NK-92 treated with Interleukin-12 subunit alpha and Interleukin-12 subunit beta, amount 100 ng/mL, for 24 hours (cell line): ENCODE data around the gene PNPLA2.
A peak's percentile ranks its signal among the peaks of the same experiment; 100 is the strongest.

Experiments used
- DNase-seq: peaks from one replicate; lab custom pipeline; 2025; lab: John Stamatoyannopoulos, UW

PNPLA2 gene

DNA sequence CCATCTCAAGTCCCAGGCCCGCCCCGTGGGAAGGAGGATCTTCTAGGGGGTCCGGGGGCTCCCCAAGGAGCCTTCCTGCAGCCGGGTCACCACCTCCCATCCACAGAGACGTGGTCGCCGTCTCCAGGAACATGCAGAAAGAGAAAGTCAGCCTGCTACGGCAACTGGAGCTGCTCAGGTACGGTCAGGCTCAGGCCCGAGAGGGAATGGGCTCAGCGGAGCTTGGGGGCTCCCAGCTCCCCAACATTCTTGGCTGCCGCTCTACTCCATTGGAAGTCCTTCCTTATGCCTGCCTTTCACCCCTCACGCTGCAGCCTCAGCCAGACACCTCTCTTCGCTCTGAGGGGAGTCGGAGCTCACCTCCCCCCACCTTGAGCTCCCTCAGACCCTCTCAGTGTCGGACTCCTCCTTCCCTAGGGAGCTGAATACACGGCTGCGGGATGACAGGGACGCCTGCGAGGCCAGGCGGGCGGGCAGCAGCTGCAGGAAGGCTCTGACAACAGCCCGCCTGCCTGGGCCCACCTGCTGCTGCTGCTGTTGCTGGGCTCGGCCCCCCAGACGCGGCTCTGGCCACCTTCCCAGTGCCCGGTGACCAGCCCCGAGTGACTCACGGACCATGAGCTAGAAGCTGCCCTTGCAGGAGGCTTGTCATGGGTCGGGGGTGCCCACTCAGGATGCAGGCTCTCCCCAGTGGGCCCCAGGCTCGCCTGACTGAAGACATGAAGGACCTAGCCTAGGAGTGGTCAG lies 12.6 kb downstream of the PNPLA2 start:
- DNase-seq: no peak

- DNase-seq: no peak
Measured at GRCh38 chr11:831961-832528, 13.3 kb downstream of the PNPLA2 start.

DNA sequence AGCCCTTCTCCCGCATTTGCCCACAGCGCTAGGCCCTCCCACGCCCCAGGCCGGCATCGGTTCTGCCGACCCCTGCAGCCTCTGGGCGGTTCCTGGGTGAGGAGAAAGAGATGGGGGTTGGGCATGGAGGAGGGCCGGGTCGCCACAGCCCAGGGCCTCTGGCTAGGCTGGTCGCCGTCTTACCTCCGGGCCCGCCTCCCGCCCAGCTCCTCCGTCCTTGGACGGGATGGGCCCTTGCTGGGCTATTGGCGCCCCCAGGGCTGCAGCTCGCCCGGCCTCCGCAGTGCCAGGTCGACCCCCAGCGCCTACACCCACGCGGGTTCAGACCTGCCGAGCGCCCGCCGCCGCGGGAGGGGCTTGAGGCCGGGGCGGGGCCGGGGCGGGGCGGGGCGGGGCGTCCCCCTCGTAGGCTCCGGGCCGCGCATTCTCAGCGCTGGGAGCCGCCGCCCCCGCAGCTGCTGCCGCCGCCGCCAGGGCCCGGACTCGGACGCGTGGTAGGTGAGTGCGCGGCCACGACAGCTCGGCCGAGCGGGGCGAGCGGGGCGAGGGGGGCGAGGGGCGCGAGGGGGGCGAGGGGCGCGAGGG lies 13.9 kb downstream of the PNPLA2 start, which contains the start of gene CD151:
Gene CD151, plus strand, starts transcription at position 424 of the 585 bp plus-strand sequence. CDS start 3,118 bp downstream, outside the sequence.
- DNase-seq: no peak

- DNase-seq: no peak
Measured at GRCh38 chr11:833114-833791, 14.5 kb downstream of the PNPLA2 start.

DNA sequence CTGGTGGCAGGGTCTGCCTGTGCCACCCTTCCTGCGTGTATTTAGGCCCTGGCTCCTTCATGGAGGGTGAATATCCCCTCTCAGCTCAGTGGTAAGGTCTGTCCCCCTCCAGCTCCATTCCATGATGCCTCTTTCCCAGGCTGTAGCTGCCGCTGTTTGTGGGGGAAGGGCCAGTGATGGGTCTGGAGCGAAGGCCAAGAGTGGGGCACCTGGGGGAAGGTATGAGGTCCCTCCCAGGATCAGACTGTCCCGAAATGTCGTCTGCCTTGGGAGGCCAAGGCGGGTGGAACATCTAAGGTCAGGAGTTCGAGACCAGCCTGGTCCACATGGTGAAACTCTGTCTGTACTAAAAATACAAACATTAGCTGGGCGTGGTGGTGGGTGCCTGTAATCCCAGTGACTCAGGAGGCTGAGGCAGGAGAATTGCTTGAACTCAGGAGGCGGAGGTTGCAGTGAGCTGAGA lies 15.2 kb downstream of the PNPLA2 start:
- DNase-seq: no peak

DNA sequence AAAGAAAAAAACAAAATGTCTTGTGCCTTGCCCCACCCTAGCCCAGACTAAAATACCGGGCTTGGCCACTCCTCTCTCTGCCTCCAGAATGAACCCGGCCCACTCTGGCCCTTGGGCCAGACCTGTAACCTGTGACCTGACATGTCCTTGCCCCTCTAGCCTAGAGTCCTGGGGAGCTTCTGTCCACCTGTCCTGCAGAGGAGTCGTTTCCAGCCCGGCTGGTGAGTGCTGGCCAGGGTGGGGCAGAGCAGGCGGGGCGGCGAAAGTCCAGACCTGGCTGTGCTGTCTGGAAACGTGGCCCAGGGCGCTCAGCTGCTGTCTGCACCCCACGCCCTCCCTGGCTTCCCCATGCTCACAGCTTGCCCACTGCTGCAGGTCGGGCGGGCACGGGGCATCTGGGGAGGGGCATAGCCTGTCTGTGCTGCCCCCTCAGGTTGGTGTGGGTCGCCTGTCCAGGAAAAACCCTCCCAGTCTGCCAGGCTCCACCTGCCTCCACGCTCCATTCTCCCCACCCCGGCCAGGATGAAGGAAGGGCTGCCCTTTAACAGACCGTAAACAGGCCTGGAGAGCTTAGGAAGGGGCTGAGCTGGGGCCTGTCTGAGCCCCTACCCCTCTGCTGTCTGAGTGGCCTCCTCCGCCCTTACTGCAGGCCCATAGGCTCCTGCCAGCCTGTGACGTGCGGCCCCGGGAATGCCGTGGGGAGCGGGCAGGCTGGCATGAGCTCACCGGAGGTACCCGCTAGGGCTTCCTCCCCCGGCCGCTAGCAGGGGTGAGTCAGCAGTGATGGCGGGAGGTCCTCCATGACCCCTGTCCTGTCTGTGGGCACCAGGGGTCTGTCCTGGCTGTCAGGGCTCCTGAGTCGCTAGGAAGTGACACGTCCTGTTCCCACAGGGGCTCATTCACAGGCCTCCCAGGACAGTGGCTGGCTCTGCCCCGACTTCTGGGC lies 15.9 kb downstream of the PNPLA2 start:
- no peak for DNase-seq

GRCh38 chr11:836274-836673 lies 17.6 kb downstream of the PNPLA2 start:
- DNase-seq: no peak

DNA sequence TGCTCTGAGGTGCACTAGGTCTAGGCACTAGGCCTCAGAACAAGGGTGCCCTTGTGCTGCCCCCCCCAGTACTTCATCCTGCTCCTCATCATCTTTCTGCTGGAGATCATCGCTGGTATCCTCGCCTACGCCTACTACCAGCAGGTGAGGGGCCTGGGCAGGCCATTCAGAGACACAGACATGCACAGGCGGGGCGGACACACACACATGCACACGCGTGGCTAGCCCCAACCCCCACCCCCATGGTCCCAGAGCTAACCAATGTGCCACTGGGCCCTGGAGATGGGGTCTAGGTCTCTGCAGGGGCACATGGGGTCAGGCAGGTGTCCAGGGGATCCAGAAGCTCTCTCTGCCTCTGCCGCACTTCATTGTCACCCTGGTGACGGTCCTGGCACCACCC lies 18.0 kb downstream of the PNPLA2 start:
- DNase-seq: no peak

DNA sequence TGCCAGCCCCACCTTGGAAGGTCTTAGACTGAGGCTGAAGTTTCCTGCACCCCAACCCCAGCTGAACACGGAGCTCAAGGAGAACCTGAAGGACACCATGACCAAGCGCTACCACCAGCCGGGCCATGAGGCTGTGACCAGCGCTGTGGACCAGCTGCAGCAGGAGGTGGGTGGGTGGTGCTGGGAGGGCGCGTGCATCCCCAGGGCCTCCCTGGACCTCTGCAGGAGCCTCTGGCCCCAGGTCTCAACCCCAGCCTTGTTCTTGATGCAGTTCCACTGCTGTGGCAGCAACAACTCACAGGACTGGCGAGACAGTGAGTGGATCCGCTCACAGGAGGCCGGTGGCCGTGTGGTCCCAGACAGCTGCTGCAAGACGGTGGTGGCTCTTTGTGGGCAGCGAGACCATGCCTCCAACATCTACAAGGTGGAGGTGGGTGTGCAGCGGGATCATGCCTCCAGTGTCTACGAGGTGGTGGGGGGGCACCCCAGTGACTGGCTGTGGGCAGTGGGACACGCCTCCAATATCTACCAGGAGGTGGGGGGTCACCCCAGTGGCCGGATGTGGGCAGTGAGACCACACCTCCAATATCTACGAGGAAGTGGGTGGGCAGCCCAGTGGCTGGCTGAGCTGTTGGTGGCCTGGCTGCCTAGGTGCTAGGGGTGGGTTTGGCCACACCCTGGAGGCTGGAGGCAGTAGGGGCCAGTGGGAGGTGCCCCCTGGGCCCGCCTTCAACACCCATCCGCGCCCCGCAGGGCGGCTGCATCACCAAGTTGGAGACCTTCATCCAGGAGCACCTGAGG lies 18.7 kb downstream of the PNPLA2 start:
- DNase-seq: no peak

DNA sequence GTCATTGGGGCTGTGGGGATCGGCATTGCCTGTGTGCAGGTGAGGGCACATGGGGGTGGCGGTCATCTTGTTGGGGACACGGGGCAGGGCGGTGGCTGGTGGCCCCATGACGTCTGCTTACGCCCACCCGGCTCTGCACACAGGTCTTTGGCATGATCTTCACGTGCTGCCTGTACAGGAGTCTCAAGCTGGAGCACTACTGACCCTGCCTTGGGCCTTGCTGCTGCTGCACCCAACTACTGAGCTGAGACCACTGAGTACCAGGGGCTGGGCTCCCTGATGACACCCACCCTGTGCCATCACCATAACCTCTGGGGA lies 19.2 kb downstream of the PNPLA2 start:
- DNase-seq: no peak

GRCh38 chr11:838441-839279 lies 19.9 kb downstream of the PNPLA2 start:
- no peak for DNase-seq

DNA sequence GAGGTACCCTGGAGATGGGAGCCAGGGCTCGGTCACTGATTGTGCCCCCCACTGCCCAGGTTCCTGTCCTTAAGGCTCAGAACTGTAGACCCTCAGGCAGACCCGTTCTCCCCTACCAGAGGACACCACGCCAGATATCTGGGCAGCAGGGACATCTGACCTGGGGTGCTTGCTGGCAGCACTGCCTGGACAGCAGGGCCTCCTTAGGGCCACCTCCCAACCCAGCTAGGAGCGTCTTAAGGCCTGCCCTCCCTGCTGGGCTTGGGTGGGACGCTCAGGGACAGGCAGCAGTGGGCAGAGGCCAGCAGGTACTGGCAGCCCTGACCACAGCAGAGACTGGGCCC lies 20.5 kb downstream of the PNPLA2 start:
- no peak for DNase-seq

DNA sequence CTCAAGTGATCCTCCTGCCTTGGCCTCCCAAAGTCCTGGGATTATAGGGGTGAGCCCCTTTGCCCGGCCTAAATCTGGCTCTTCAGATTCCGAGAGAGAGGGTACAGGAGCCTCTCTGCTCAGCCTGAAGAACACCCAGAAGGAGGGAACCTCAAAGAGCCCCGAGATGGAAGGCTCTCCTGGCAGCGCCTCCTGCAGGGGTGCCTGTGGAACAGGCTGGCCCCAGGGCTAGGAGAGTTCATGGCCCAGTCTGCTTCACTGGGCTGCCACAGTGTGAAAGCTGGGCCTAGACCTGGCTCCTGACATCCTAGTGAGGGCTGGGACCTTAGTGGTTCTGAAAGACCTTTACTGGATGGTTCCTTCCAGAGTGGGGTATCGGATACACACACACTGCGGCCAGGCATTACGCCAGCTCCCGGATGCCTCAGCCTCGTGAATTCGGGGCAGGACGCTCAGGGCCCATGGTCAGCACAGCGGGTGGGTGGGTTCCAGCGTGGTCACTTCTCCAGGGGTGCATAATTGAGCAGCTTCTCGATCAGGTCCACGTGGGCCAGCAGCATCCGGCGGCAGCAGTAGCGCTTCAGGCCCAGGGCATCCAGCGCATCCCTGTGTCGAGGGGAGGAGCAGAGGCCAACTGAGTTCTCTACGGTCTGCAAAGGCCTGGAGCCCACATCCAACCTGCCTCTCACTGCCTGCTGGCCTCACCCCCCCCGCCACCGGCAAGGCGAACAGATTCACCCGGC lies 21.3 kb downstream of the PNPLA2 start:
- no peak for DNase-seq

GRCh38 chr11:841981-842369 lies 23.3 kb downstream of the PNPLA2 start:
- no peak for DNase-seq

DNA sequence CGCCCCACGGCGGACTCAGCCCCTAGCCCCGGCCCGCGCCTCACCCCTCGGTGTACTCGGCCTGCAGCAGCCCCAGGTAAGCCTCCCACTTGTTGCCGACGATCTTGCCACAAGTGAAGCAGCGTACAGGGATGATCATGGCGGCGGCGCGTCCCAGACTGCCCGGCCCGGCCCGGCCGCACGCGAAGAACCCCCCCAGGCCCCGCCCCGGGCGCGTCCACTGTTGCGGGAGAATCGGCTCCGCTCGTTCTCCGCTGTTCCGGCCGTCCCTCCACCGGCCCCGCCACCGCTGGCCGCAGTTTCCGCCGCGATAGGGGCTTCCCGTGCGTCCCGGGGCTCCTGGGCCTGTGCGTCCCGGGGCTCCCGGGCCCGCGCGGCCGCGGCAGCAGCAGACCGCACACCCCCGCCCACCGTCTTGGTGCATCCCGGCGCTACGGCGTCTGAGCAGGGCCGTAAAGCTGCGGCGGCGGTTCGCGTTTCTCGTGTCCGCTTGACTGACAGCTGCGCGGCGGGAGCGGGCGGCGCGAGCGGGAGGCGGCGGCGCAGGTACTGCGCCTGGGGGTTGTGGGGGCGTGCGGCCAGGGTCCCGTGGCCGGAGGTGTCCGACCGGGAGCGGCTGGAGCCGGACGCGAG lies 23.8 kb downstream of the PNPLA2 start, which contains the start of the genes POLR2L and TSPAN4:
Gene POLR2L, minus strand, starts transcription at position 160 of the 633 bp plus-strand sequence. Its CDS starts 21 bp downstream, at position 139.
Gene TSPAN4, plus strand, starts transcription at position 483 of the 633 bp plus-strand sequence. CDS start 7,453 bp downstream, outside the sequence.
- peak; percentile 70 for DNase-seq

DNA sequence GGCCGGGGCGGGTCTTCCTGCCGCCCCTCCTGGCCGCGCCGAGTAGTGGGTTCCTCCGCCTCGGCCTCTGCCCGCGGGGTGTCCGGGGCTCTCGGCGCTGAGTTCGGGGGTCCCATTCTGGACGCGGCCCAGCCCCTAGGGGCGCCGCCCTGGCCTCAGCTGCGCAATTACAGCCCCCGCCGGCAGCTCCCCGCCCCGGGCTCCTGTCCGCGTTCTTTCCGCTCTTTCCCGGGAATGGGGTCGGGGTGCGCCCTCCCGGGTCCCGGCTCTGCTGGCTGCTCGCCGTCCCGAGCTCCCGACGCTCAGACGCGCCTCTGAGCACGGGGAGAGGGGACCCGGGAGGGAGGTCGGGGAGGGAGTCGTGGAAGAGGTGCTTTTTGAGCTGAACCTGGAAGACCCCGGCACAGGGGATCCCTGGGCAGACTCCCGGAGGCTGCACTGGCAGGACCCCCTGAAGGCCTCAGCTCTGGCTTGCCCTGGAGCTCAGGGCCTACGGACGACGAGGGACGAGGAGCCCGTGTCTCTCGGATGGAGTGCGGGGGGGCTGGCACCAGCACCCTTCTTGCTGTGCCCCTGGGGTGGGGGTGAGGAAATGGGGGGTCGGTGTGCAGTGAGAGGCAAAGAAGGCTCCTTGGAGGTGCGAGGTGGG lies 24.5 kb downstream of the PNPLA2 start:
- DNase-seq: no peak

DNA sequence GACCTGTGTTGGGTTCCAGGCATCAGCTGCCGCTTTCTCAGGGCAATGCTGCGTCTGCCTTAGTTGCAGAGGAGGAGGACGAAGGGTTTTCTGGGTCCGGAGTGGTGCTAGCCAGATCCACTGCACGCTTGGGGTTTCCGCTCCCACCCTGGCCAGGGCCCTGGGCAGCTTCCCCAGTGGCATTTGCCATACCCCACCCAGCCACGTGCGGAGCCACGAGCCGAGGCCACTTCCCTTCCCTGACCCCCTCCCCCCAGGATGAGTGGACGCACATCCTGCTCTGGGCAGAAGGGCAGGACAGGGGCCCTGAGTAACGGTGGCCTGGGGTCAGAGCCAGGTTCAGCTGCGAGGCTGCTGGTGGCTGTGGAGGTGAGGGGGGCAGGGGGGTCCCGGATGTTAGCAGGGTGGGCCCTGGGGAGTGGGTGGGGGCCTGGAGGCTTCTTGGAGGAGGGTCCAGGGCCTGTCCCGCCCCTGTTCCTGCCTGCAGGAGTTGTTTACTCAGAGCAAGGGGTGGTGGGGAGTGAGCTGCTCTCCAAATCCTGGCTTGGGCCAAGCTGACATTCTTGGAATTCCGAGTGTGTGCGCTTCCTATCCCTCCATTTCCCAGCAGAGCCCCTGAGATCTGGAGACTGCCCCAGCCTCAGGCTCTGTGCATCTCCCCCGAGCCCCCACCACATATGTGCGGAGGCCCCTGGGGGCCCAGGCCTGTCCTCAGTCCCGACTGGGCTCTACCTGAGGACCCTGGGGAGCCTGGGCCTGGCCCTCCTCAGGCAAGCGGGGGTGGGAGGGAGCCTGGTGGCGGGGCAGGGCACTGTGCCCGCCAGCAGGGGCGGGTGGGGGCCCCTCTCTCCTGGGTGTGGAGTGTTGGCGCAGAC lies 25.3 kb downstream of the PNPLA2 start:
- no peak for DNase-seq
